Fibroblast of skin of scalp (primary cell): ENCODE results near the gene MEIS1.

ENCODE experiments used
- DNase-seq: peaks from one replicate; pipeline ENCODE4 v3.0.0-alpha.2; 2013

MEIS1 gene

DNA sequence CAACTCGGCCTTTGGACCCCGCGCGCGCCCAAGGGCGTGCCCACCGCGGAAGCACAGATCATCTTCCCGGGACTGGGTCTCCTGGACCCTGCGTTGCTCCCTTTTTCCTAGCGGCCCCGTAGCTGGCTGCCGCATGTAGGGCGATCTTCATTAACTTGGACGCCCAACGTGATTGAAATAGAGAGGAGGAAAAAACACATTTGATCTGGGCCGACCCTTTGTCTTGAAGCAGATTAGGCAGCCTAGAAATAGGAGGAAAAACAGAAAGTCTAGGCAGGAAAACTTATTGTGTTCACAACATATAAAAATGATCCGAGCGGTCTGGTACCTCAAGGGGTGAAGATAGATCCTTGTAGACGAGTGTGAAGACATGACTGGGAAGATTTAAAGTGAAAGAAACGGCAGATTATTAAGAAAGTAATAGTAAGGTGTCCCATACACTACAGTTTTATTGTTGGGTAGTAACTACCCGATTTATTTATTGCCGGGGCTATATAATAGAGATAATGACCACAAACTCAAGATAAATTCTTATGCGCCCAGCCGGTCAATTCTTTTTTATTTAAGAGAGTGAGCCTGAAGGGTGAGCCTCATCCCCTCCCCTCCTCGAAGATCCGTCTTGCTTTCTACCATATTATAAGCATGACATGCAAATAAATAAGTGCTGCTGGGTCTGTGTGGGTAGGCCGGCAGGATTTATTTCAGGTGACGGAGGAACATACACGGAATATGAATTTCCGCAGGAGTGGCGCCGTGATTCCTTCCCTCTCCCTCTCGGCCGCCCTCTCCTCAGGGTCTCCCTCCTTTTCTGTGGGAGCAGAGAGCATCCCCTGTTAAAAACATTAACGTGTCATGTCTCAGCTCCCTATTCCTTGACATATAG lies 147.4 kb downstream of the MEIS1 start:
- no peak for DNase-seq

DNA sequence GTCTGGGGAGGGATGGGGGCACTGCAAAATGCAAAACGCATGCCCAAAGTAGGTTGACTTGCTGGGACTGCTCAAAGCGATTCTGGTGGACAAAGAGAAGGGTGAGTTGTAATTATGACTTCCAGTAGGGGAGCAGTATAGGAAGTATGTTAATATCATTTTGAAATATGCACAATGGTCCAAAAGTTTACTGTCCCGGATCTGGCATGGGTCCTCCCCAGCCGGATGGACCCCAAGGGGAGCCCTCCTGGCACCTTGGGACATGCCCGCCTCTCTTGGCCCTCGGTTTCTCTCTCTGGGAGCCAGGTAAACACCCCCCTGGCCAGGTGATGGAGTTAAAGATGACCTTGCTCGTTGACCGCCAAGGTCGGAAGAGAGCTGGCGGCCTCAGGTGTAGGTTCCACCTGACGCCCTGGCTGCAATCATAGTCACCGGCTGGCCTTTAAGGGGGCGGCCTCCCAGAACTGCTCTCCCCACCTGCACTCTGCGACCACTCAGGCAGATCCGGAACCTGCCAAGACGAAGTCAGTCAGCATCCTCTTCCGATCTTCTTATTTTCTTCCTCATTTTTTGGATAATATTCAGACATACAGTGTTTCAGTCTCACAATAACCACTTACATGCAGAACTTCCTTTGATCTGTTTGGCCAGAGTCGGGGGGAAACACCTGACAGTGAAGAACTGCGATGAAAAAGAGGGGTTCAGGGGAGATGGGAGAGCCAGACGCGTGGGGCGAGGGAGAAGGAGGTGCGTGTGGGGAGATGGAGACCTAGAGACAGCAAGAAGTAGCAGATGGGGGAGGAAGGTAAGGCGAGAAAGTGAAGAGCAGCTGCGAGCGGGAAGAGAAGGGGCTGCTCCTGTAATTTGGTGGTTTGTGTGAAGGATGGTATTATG lies 148.3 kb downstream of the MEIS1 start:
- DNase-seq = no peak

DNA sequence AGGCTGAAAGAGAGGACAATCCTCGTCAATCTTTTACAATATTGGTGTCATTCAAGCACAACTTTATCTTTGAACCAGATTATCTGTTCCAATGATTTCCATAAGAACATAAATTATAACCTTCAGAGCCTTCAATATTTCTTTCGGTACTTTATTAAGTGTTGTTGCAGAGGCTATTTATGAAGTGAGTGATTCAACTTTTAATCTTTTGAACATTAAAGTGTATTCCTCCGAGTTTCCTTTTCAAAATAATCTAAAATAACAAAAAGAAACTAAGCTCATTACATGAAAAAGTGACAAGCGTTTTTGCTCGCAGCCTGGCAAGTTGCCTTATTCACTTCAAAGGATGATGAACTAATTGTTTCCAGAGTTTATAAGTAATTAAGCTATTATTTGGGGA lies 149.0 kb downstream of the MEIS1 start:
- no peak for DNase-seq

DNA sequence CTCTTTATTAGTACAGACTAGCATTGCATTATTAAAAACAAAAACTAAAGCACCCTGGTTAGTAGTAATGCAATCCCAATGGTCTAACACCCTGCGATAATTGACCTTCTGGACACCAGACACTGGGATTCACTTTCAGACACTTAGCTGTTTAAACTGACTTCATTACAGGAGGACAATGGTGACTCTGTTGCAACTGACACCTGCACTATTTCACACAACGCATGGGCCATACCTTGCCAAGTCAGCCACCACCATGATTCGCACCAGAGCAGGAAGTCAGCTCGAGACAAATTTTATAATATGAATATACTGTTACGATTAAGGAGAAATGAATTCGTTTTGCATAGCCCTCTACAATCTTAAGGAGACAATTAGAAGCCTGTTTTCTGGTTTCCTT lies 150.7 kb downstream of the MEIS1 start:
- no peak for DNase-seq

DNA sequence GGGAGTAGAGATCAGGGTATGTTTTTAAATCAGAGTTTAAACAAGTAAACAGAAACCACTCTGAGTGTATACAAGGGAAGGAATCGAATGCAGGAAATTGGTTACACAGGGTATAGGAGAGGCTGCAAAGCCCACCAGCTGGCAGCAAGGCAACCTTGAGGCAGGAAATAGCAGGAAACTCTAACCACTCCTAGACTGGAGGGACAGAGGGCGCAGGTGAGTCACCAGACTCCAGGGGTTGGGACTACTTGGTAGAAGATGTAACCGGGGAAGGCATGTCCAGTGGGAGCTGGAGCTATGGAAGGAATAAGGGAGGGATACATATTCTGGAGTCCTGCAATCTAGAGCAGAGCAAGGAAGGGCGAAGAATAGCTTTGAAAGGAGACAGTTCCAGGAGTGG lies 152.3 kb downstream of the MEIS1 start:
- DNase-seq = peak; percentile 39

DNA sequence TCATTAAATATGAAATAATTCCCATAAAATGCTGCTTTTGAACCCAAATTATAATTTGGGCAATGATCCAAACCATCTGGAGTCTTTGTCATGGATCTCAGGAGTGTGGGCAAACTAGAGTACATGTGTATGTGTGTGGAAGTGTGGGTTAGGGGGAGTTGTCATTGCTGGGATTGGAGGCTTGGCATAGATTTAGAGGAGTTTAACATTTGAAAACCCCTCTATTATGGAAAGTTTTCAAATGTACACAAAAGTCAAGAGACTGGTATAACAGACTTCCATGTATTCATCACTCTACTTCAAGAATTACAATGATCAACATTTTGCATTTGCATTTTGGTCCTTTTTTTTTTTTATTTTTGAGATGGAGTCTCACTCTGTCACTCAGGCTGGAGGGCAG lies 159.1 kb downstream of the MEIS1 start:
- DNase-seq = no peak

DNA sequence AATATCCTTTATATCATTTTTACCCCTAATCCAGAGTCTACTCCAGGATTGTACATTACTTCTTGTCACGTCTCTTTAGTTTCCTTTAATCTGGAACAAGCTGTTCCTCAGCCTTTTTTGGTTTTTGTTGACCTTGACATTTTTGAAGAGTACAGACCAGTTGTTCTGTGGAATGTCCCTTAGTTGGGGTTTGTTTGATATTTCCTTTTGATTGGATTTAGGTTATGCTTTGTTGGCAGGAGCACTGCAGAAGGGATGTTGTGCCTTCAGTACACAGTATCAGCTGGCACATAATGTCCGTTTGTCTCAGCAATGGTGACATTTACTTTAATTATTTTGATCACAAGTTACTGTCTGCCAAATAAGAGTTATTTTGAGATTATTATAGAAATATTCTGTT lies 160.6 kb downstream of the MEIS1 start:
- DNase-seq = no peak

DNA sequence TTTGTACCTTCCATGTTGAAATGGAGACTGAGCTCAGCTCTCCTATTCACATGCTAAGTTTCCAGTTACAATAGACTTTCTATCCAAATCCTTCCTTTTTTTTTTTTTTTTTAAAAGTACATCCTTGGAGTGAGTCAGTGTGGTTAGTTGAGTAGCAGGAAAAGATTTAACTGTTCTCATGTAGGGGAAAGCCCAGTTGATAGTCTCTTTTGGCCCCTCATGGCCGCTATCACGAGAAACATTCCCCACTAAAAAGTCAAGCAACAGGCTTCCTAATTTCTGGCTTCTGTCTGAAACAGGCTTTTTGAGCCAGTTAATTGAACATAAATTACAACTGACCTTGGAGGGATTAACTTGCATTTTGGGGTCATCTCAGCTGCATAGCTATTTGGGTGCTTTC lies 161.3 kb downstream of the MEIS1 start:
- DNase-seq = no peak

DNA sequence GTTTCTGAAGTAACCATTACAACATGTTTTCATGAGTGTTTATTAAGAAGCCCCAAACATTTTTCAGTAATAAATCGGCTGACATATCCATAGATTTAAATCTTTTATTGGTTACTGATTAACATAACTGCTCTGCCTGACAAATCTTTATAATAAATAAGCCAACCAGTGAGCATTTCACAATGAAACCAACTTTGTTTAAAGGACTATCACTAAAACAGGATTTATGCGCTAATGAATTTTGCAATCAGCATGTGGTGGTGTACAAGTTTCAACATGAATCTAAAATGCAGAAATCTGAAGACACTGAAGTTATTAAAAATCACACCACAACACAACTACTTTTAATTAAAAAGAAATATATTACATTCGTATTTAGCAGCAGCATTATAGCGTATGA lies 166.7 kb downstream of the MEIS1 start:
- no peak for DNase-seq

DNA sequence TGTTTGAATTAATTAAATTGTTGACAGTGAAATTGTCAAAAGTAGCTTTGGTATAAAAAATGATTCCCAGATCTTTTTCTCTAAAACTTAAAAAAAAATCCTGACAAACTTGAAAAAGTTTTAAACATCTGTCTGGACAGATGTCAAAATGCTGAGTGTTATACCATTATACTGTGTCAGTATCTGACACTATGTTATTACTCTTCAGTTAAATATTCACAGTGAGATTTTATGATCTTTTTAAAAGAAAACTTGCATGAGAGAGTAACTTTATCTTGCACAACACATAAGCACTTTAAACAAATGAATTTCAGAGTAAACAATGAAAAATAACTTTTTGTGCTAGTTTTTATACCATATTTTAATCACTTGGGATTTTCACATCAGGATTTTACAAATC lies 167.4 kb downstream of the MEIS1 start:
- no peak for DNase-seq

DNA sequence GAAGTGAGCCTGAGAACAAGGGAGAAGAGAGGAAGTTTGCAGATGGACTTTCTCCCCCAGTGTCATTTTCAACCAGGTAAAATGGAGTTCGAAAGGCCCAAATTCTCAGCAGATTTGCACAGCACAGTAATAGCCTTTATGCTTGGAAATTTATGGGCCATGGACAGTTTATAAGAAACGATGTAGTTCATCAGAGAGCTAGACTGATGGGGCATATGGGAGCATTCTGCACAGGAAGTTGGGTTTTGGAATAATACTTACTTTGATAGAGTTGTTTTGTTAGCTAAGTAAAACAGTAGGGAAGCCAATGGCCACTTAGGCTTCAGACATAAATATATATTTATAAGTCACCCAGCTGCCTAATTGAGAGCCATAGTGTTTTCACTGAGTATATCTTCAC lies 169.4 kb downstream of the MEIS1 start:
- DNase-seq = no peak

DNA sequence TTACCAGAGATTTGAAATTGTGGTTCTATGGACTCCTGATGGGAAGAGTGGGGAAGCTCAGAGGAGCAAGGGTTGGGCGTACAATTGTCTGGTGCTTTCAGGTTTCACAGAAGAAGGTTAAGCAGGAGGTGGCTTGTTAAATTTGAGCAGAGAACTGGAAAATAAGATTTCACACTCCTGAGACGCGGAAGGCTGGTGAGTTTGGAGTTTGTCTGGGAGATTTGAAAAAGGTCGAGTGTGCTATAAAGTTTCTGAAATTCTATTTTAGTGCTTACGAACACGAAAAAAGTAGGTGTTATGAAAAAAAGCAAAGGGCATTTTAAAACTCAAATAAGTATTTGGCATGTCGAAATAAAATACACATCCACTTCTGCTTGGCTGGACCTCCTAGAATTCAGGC lies 170.1 kb downstream of the MEIS1 start:
- no peak for DNase-seq

DNA sequence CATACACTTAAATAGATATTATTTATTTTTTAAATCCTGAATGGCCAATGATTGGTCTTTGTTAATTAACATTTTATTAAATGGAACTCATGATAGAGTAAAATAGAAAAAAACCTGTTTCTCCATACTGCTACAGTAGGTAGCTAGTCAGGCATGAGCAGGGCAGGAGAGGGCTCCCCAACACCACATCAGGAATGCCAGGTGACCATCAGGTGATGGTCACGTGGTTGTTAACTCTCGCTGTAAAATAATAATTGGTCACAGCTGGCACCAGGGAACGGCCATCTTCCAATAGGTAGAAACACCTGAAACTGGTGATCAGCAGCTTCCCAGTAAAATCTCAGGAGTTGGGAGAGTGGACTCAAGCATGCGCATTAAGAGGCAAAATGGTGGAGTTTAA lies 172.2 kb downstream of the MEIS1 start:
- DNase-seq = no peak
